GM12891 (cell line): ENCODE data around the gene PCBP3.

Experiments used
- PAX5 ChIP-seq: IDR thresholded peaks from 2 replicates; pipeline ENCODE4 v1.6.1; 2011; ENCODE audit warnings: low read length, moderate library complexity, mild to moderate bottlenecking; ENCODE audit not compliant: insufficient read depth, severe bottlenecking
- POLR2A ChIP-seq: IDR thresholded peaks from 2 replicates; pipeline ENCODE4 v1.6.1; 2011; ENCODE audit warnings: low read depth, low read length, control low read depth
- POLR2AphosphoS5 ChIP-seq: IDR thresholded peaks from 2 replicates; pipeline ENCODE4 v1.6.1; 2011; ENCODE audit warnings: low read depth, low read length, control low read depth
- POU2F2 ChIP-seq: IDR thresholded peaks from 2 replicates; pipeline ENCODE4 v1.6.1; 2011; ENCODE audit warnings: low read depth, mild to moderate bottlenecking, control low read depth, low read length, moderate library complexity
- SPI1 ChIP-seq: IDR thresholded peaks from 2 replicates; pipeline ENCODE4 v1.6.1; 2011; ENCODE audit warnings: low read depth, low read length, control low read depth
- TAF1 ChIP-seq: IDR thresholded peaks from 2 replicates; pipeline ENCODE4 v1.6.1; 2011; ENCODE audit warnings: low read depth, low read length, control low read depth

DNA sequence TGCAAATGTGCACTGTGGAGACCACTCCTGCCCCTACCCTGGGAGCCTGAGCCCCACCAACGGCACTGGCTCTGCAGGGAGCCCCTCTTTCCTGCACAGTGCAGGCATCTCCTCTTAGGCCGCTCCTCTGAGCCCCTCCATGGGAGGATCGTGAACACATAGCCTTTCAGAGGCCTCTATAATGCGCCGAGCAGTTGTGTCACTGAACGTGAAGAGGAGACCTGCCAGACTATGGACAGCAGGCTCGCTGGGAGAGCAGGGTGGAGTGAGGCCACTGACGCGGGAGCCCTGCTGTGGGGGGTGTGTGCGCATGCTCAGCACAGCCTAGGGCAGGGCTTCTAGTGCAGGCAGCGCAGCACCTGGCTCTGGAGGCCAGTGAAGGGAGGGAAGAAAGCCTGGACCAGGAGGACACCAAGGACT lies 186.7 kb downstream of the PCBP3 start:
- no peak for TF ChIP-seq SPI1
- TF ChIP-seq POLR2A = no peak
- TF ChIP-seq TAF1 = no peak
- TF ChIP-seq POLR2AphosphoS5 = no peak
- TF ChIP-seq PAX5 = no peak
- TF ChIP-seq POU2F2 = no peak
